ENCODE results near the gene PHC1.
A peak's percentile ranks its signal among the peaks of the same experiment; 100 is the strongest.
"Not testable (repeated sequence)": the region's sequence is repeated elsewhere in the genome, so short reads cannot be mapped to it uniquely, and the experiment has no call there.

The PHC1 gene

GRCh38 chr12:8914033-8914715, at the start of gene PHC1:
Gene PHC1, plus strand, starts transcription at chr12:8914509. Its CDS starts 3,169 bp downstream, at chr12:8917678.
- DNase-seq (ENCODE audit: low spot score), result peak; percentile 85

DNA sequence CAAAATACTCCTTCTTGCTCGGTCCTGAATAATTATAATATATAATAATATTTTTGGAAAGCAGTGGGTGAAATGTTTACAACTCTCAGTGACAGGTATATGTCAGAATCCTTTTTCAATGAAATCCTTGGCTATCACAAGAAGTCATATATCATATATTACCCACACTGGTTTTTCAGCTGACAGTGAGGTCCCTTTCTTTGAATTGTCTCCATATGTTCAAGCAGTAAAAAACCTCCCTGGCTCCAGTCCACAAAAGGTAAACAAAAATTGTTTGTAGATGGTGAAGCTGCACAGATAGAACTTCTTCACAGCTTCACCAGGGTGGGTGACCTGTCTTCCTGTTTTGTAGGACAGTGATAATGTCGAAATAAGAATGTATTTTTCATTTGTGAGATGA, 47.9 kb upstream of the PHC1 start:
- DNase-seq (ENCODE audit: low spot score), result no peak

- no peak for DNase-seq (ENCODE audit: low spot score)
Measured at GRCh38 chr12:8867009-8867408, 47.3 kb upstream of the PHC1 start.

- DNase-seq (ENCODE audit: low spot score), result no peak
Measured at GRCh38 chr12:8867786-8868185, 46.5 kb upstream of the PHC1 start.

- DNase-seq (ENCODE audit: low spot score), result no peak
Measured at GRCh38 chr12:8870586-8870985, 43.7 kb upstream of the PHC1 start.

GRCh38 chr12:8871068-8871467, 43.2 kb upstream of the PHC1 start:
- no peak for DNase-seq (ENCODE audit: low spot score)

- DNase-seq (ENCODE audit: low spot score), result no peak
Measured at GRCh38 chr12:8876887-8877286, 37.4 kb upstream of the PHC1 start.

DNA sequence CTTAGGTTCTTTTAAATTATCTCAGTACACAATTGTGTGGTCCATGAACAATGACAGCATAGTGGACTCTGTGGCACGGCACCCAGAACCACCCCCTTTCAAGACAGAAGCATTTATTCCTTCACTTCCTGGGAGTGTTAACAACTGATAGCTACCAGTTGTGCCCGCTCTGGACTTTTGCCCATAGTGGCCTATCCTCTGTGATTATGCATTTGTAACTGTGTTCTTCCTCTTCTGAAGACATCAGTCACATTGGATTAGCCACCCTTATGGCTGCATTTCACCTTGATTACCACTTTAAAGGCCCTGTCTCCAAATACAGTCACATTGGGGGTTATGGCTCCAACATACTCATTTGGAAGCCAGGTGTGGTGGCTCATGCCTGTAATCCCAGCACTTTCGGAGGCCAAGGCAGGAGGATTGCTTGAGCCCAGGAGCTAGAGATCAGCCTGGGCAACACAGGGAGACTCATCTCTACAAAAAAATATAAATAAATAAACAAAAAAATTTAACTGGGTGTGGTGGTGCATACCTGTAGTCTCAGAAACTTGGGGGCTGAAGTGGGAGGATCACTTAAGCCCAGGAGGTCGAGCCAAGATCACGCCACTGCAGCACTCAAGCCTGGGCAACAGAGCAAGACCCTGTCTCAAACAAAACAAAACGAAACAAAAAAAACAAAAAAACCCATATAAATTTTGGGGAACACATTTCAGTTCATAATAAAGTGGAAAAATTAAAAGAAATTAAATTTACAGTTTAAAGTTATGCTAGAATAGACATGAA, 27.6 kb upstream of the PHC1 start:
- DNase-seq (ENCODE audit: low spot score), result no peak

GRCh38 chr12:8887285-8887715, 27.0 kb upstream of the PHC1 start:
- DNase-seq (ENCODE audit: low spot score), result no peak

- peak; percentile 70 for DNase-seq (ENCODE audit: low spot score)
Measured at GRCh38 chr12:8890313-8891085, 23.8 kb upstream of the PHC1 start.

DNA sequence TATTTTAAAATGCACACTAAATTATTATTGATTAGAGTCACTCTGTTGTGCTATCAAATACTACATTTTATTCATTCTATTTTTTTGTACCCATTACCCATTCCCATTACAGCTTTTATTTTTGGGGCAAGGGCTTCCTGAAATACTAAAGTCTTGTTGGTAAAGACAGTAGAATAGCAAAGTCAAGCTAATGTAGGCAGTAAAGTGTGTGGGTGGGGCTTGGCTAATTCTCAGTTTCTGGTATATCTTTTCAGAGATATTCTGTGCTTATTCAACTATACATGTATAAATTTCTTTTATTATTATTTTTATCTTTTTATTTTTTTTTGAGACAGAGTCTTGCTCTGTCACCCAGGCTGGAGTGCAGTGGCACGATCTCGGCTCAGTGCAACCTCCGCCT, 22.3 kb upstream of the PHC1 start:
- no peak for DNase-seq (ENCODE audit: low spot score)

DNA sequence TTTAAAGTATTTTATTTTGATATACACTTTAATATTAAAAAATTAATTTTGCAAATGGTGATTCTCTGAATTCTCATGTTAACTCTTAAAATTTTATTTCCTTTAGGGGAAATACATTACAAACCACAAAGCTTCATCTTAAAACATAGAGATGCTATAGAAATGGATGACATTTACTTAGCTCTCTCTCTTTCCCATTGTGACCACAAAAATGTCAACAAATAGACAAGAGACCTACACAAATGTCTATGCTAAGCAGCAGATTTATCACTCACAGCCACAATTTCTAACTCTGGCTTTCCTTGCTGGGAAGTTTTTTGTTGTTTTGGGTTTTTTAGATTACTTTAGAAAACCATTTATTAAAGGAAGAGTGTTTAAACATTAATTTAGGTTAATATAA, 19.9 kb upstream of the PHC1 start:
- no peak for DNase-seq (ENCODE audit: low spot score)

DNA sequence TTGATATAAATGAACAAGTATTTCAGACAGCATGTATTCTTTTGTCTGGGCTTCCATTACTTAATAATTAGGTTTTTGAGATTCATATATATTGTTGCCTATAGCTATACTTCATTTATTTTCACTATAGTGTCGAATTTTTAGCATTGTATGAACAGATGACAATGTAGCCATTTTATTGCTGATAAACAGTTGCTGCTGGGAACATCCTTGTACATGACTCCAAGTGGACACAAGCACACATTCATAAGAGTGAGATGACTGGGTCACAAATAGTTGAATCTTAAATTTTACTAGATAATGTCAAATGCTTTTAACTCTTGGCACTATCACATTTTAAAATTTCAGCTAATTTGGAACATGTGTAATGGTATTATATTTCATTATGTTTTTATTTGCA, 19.3 kb upstream of the PHC1 start:
- DNase-seq (ENCODE audit: low spot score), result no peak

GRCh38 chr12:8897081-8897480, 17.2 kb upstream of the PHC1 start:
- no peak for DNase-seq (ENCODE audit: low spot score)

- DNase-seq (ENCODE audit: low spot score), result no peak
Measured at GRCh38 chr12:8899830-8900229, 14.5 kb upstream of the PHC1 start.

DNA sequence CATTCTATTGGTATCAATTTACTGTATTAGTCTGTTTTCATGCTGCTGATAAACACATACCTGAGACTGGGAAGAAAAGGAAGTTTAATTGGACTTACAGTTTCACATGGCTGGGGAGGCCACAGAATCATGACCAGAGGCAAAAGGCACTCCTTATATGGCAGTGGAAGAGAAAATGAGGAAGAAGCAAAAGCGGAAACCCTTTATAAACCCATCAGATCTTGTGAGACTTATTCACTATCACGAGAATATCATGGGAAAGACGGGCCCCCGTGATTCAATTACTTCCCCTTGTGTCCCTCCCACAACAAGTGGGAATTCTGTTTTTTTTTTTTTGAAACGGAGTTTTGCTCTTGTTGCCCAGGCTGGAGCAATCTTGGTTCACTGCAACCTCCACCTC, 11.6 kb upstream of the PHC1 start:
- not testable (repeated sequence) for DNase-seq (ENCODE audit: low spot score)

GRCh38 chr12:8903646-8904045, 10.7 kb upstream of the PHC1 start:
- DNase-seq (ENCODE audit: low spot score), result no peak

GRCh38 chr12:8904665-8905064, 9.6 kb upstream of the PHC1 start:
- no peak for DNase-seq (ENCODE audit: low spot score)

GRCh38 chr12:8905546-8905945, 8.8 kb upstream of the PHC1 start:
- no peak for DNase-seq (ENCODE audit: low spot score)

GRCh38 chr12:8906266-8907180, 7.8 kb upstream of the PHC1 start:
- no peak for DNase-seq (ENCODE audit: low spot score)

DNA sequence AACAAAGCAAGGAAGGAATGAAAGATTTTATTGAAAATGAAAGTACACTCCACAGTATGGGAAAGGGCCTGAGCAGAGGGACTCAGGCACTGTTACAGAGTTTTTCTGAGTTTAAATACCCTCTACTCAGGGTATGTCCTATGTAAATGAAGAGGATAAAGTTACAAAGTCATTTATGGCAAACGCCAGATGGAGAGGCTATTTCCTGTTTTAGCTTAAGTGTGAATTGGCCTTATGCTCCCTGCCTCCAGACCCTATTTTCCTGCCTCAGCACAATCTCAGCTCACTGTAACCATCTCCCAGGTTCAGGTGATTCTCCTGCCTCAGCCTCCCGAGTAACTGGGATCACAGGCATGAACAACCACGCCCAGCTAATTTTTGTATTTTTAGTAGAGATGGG, 6.8 kb upstream of the PHC1 start:
- DNase-seq (ENCODE audit: low spot score), result no peak

- DNase-seq (ENCODE audit: low spot score), result no peak
Measured at GRCh38 chr12:8909752-8910151, 4.6 kb upstream of the PHC1 start.
